ENCODE measurements around the gene SIX4.

DNA sequence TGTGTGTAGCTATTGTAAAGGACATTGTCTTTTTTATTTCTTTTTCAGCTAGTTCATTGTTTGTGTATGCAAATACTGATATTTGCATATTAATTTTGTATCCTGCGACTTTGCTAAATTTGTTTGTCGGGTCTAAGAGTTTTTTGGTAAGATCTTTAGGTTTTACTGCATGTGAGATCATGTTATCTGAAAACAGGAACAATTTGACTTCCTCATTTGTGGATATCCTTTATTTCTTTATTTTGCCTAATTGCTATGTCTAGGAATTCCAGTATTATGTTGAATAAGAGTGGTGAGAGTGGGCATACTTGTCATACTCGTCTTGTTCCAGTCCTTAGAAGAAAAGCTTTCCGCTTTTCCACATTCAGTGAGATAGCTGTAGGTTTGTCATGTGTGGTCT, 28.8 kb downstream of the SIX4 start:
- no peak for TF ChIP-seq POLR2AphosphoS5 (IDR thresholded peaks at IDR 0.05)
- TF ChIP-seq, protein P1, sequence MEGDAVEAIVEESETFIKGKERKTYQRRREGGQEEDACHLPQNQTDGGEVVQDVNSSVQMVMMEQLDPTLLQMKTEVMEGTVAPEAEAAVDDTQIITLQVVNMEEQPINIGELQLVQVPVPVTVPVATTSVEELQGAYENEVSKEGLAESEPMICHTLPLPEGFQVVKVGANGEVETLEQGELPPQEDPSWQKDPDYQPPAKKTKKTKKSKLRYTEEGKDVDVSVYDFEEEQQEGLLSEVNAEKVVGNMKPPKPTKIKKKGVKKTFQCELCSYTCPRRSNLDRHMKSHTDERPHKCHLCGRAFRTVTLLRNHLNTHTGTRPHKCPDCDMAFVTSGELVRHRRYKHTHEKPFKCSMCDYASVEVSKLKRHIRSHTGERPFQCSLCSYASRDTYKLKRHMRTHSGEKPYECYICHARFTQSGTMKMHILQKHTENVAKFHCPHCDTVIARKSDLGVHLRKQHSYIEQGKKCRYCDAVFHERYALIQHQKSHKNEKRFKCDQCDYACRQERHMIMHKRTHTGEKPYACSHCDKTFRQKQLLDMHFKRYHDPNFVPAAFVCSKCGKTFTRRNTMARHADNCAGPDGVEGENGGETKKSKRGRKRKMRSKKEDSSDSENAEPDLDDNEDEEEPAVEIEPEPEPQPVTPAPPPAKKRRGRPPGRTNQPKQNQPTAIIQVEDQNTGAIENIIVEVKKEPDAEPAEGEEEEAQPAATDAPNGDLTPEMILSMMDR (IDR thresholded peaks at IDR 0.05), result no peak
- TF ChIP-seq POLR2A (IDR thresholded peaks at IDR 0.05), result no peak

All from breast epithelium (tissue), 3 donors.